Hepatocyte (in vitro differentiated cells): Measurements from ENCODE around the gene WASF2. TPM values are rescaled to one million over a fixed set of nuclear protein-coding genes. Genes with fewer than 3 reads are reported as not detected.

Experiments used
- DNase-seq: peaks from one replicate; pipeline ENCODE4 v3.0.0-alpha.2; 2016; ENCODE audit warnings: low spot score
- H2AFZ ChIP-seq: fragments of 200-600 bp; sonication (generic); 2 replicates; pipeline ENCODE4 v1.6.0; 2016; ENCODE audit warnings: antibody characterized with exemption, mild to moderate bottlenecking
- H3K27ac ChIP-seq: fragments of 200-600 bp; sonication (generic); 2 replicates; pipeline ENCODE4 v1.5.1; 2016; ENCODE audit warnings: mild to moderate bottlenecking
- H3K27me3 ChIP-seq: fragments of 200-600 bp; sonication (generic); 2 replicates; pipeline ENCODE4 v1.6.1; 2016
- H3K36me3 ChIP-seq: fragments of 200-600 bp; sonication (generic); replicated peaks from 2 replicates; pipeline ENCODE4 v1.5.1; 2016; ENCODE audit warnings: low read depth; ENCODE audit not compliant: insufficient read depth
- H3K4me1 ChIP-seq: fragments of 200-600 bp; sonication (generic); 2 replicates; pipeline ENCODE4 v1.5.1; 2016; ENCODE audit warnings: mild to moderate bottlenecking, moderate library complexity; ENCODE audit not compliant: insufficient read depth
- H3K4me2 ChIP-seq: fragments of 200-600 bp; sonication (generic); 2 replicates; pipeline ENCODE4 v1.6.0; 2016
- H3K4me3 ChIP-seq: fragments of 200-600 bp; sonication (generic); 2 replicates; pipeline ENCODE4 v1.5.1; 2016; ENCODE audit warnings: mild to moderate bottlenecking
- H3K79me2 ChIP-seq: fragments of 200-600 bp; sonication (generic); 2 replicates; pipeline ENCODE4 v1.6.0; 2017; ENCODE audit warnings: mild to moderate bottlenecking
- H3K9me2 ChIP-seq: fragments of 200-600 bp; sonication (generic); replicated peaks from 2 replicates; pipeline ENCODE4 v1.6.0; 2017; ENCODE audit warnings: mild to moderate bottlenecking; ENCODE audit not compliant: insufficient read depth
- H3K9me3 ChIP-seq: fragments of 200-600 bp; sonication (generic); 2 replicates; pipeline ENCODE4 v1.5.1; 2016; ENCODE audit warnings: low read depth, mild to moderate bottlenecking
- H4K20me1 ChIP-seq: fragments of 200-600 bp; sonication (generic); 2 replicates; pipeline ENCODE4 v1.6.0; 2016; ENCODE audit warnings: mild to moderate bottlenecking; ENCODE audit not compliant: insufficient read depth, poor library complexity, severe bottlenecking
- EZH2 ChIP-seq: fragments of 200-600 bp; sonication (generic); IDR thresholded peaks from 2 replicates; pipeline ENCODE4 v1.6.1; 2016; ENCODE audit warnings: antibody characterized with exemption, mild to moderate bottlenecking, borderline replicate concordance
- EZH2phosphoT487 ChIP-seq: fragments of 200-600 bp; sonication (generic); IDR thresholded peaks from one replicate; pipeline ENCODE4 v1.6.1; 2018; ENCODE audit warnings: antibody characterized with exemption, mild to moderate bottlenecking, low read depth, moderate library complexity; ENCODE audit not compliant: unreplicated experiment, severe bottlenecking
- WGBS: methylation state at CpG from one replicate; pipeline ENCODE4 v1.1.6; 2016; ENCODE audit warnings: low lambda C conversion rate; ENCODE audit errors: missing lambda C conversion rate; 5-methylcytosine and 5-hydroxymethylcytosine counted together
- polyA plus RNA-seq: library from polyadenylated mRNA; unstranded; fragments of >200 nt; fragmentation: Nextera tagmentation; extraction: Ambion mirVana; gene quantifications from 2 replicates; pipeline ENCODE4 v1.2.1, GENCODE V29; 2016
- total RNA-seq: library from RNA; depleted of rRNA; stranded (reverse); fragments of >200 nt; gene quantifications from 2 replicates; pipeline ENCODE4 v1.2.3, GENCODE V29; 2014
- TF ChIP-seq, protein P1 (sequence below): fragments of 200-600 bp; sonication (generic); IDR thresholded peaks from 2 replicates; pipeline ENCODE4 v1.5.1; 2016; ENCODE audit warnings: antibody characterized with exemption, mild to moderate bottlenecking; ENCODE audit not compliant: poor library complexity

WASF2 gene
- total and polyA plus RNA-seq, 2 experiments from 2014 or later = 28.5 to 45.6 TPM

DNA sequence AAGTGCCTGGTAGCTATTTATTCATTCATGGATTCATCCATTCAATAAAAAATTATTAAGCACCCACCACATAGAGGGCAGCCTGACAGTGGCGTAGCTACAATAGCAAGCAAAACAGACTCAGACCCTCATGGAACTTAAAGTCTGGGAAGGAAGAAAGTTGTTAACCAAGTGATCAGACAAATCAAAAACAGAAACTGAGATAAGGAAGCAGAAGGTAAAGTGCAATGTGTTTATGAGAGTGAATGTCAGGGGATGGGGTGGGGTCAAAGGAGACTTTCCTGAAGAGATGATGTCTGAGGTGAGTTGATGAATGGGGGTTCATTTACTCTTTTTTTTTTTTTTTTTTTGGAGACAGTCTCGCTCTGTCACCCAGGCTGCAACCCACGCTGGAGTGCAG lies 2.8 kb upstream of the WASF2 start:
- no peak overlapping the region for H3K4me3 ChIP-seq
- H3K4me1 ChIP-seq = peaks cover 17% of the 10 kb centered on the region
- no peaks in the 10 kb centered on the region for H3K9me2 ChIP-seq
- no peak overlapping the region for H3K4me2 ChIP-seq
- no peaks in the 10 kb centered on the region for H3K36me3 ChIP-seq
- WGBS = 98% methylated on average over 3 of the region's 3 CpGs
- H4K20me1 ChIP-seq = peaks cover 4% of the 10 kb centered on the region
- DNase-seq = no peak
- TF ChIP-seq EZH2 = no peak
- TF ChIP-seq EZH2phosphoT487 = no peak
- TF ChIP-seq, protein P1, sequence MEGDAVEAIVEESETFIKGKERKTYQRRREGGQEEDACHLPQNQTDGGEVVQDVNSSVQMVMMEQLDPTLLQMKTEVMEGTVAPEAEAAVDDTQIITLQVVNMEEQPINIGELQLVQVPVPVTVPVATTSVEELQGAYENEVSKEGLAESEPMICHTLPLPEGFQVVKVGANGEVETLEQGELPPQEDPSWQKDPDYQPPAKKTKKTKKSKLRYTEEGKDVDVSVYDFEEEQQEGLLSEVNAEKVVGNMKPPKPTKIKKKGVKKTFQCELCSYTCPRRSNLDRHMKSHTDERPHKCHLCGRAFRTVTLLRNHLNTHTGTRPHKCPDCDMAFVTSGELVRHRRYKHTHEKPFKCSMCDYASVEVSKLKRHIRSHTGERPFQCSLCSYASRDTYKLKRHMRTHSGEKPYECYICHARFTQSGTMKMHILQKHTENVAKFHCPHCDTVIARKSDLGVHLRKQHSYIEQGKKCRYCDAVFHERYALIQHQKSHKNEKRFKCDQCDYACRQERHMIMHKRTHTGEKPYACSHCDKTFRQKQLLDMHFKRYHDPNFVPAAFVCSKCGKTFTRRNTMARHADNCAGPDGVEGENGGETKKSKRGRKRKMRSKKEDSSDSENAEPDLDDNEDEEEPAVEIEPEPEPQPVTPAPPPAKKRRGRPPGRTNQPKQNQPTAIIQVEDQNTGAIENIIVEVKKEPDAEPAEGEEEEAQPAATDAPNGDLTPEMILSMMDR = no peak
- H3K79me2 ChIP-seq = peaks cover 20% of the 10 kb centered on the region
- H3K9me3 ChIP-seq = no peaks in the 10 kb centered on the region
- H2AFZ ChIP-seq = no peak overlapping the region
- peak overlapping the region; percentile 79 for H3K27ac ChIP-seq
- no peaks in the 10 kb centered on the region for H3K27me3 ChIP-seq

DNA sequence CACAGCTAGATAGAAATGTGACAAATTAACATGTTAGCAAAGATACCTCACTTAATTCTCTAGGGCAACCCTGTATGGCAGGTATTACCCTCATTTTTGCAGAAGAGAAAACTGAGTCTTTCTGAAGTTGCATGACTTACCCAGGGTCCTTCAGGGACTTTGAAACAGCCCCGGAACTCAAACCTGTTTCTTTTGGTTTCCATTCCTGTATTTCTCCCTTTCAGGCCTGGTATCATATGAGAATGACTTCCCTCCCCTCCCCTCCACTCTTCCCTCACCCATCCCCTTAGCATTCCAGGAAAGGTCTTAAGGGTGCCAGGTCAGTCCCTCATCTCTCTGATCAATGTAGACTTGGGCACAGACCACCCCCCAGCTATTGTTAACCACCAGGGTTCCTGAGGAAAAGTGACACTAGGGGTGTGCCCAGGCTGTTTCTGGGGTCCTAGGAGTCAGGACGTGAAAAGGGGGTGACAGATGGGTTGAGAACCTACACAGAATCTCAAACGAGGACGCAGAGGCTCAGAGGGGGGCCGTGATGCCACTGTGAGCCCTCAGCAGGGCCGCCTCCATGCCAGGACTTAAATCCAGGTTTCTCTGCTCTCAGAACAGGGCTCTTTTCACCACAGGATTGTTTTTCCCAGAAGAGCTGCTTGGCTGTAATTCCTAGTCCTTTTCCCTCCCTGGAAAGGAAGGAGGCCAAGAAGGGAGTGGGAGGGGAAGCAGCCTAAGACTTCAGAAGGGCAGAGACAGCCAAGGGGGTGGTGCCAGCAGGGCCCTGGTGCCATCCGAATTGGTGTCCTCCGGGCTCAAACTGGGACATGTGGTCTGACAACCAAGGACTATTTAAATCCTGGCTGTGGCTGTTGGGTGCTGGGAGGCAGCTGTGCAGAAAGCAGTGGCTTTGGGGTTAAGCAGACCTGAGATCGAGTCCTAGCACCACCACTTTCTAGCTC lies 2.1 kb upstream of the WASF2 start:
- Histone ChIP-seq H3K79me2 (peaks cover 25% of the 10 kb centered on the region), H3K27ac (peak overlapping the region; percentile 79), H3K9me3 (no peaks in the 10 kb centered on the region), H3K4me3 (no peak overlapping the region), H2AFZ (no peak overlapping the region), H3K4me2 (no peak overlapping the region), H3K36me3 (no peaks in the 10 kb centered on the region), H4K20me1 (peaks cover 6% of the 10 kb centered on the region), H3K4me1 (peaks cover 16% of the 10 kb centered on the region), H3K9me2 (no peaks in the 10 kb centered on the region), H3K27me3 (no peaks in the 10 kb centered on the region)
- TF ChIP-seq, protein P1 = no peak
- TF ChIP-seq EZH2 (no peak), EZH2phosphoT487 (no peak)
- DNase-seq = no peak
- WGBS = 78% methylated on average over 9 of the region's 9 CpGs

DNA sequence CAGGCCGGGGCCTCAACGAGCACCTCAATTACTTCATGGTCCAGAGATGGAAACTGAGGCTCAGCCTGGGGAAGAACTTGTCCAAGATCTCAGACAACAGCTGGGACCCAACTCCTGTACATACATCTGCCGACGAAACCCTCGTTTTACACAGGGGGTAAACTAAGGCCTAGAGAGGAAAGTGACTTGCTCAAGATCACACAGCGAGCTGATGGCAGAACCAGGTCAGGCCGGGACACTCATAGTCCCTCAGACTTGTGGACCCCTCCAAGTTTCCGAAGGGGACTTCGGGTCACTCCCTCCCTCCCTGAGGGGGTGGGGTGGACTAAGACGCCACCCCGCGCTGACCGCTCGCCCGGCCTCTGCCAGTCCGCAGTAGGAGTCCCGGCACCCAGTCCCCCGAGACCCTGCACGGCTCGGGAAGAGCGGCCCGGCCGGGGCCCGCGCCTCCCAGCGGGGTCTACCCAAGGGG lies 430 bp downstream of the WASF2 start:
- Histone ChIP-seq H3K4me1 (peaks cover 8% of the 10 kb centered on the region), H3K36me3 (no peaks in the 10 kb centered on the region), H3K27ac (peak overlapping the region; percentile 96), H3K79me2 (peaks cover 50% of the 10 kb centered on the region), H4K20me1 (peaks cover 31% of the 10 kb centered on the region), H3K27me3 (no peaks in the 10 kb centered on the region), H3K4me2 (peak overlapping the region; percentile 86), H3K9me3 (no peaks in the 10 kb centered on the region), H3K9me2 (no peaks in the 10 kb centered on the region), H3K4me3 (peak overlapping the region; percentile 87), H2AFZ (peak overlapping the region; percentile 47)
- WGBS = 1% methylated on average over 16 of the region's 26 CpGs
- TF ChIP-seq EZH2 (no peak), EZH2phosphoT487 (no peak)
- TF ChIP-seq, protein P1 = no peak
- DNase-seq = no peak
